ACHN (cell line): ENCODE data around the gene GPR39.
A peak's percentile ranks its signal among the peaks of the same experiment; 100 is the strongest.

Experiments
- DNase-seq: peaks from one replicate; pipeline ENCODE4 v3.0.0-alpha.2; 2015
- in situ Hi-C: cut with HindIII; loops from 2 replicates; pipeline ENCODE4 v1.10.0; 2017; ENCODE audit warnings: low sequenced_read_pairs, low pct_ligation_motif_present, low pct_unique_long_range_greater_than_20kb

The GPR39 gene

GRCh38 chr2:132607426-132608090 is 191.0 kb downstream of the GPR39 start:
- DNase-seq = no peak
- in situ Hi-C loops = no loop called here

GRCh38 chr2:132608311-132608710 is 191.7 kb downstream of the GPR39 start:
- DNase-seq = no peak
- in situ Hi-C loops = no loop called here

- DNase-seq = no peak
- in situ Hi-C loops = no loop called here
Measured at GRCh38 chr2:132609101-132609890, 192.7 kb downstream of the GPR39 start.

GRCh38 chr2:132611719-132612118 is 195.1 kb downstream of the GPR39 start:
- in situ Hi-C loops = no loop called here
- DNase-seq = no peak

- in situ Hi-C loops = no loop called here
- DNase-seq = no peak
Measured at GRCh38 chr2:132615329-132616085, 198.9 kb downstream of the GPR39 start.

GRCh38 chr2:132617989-132618388 is 201.4 kb downstream of the GPR39 start:
- DNase-seq = no peak
- in situ Hi-C loops = no loop called here

GRCh38 chr2:132618734-132619133 is 202.1 kb downstream of the GPR39 start:
- DNase-seq = no peak
- in situ Hi-C loops = no loop called here

- in situ Hi-C loops = no loop called here
- DNase-seq = no peak
Measured at GRCh38 chr2:132620115-132620514, 203.5 kb downstream of the GPR39 start.

GRCh38 chr2:132621131-132621875 is 204.7 kb downstream of the GPR39 start:
- in situ Hi-C loops = no loop called here
- no peak for DNase-seq

GRCh38 chr2:132623096-132623839 is 206.7 kb downstream of the GPR39 start:
- DNase-seq = no peak
- in situ Hi-C loops = no loop called here

GRCh38 chr2:132627536-132627935 is 210.9 kb downstream of the GPR39 start:
- no peak for DNase-seq

GRCh38 chr2:132632000-132632649 is 215.5 kb downstream of the GPR39 start:
- peak; percentile 31 for DNase-seq
- in situ Hi-C loops = no loop called here

More at GRCh38 chr2:132627536-132627935, 210.9 kb downstream of the GPR39 start:
- in situ Hi-C loops = no loop called here

- in situ Hi-C loops = no loop called here
Measured at GRCh38 chr2:132633635-132634034, 217.0 kb downstream of the GPR39 start.

GRCh38 chr2:132636346-132636745 is 219.7 kb downstream of the GPR39 start:
- in situ Hi-C loops = no loop called here
- DNase-seq = no peak

More at GRCh38 chr2:132633635-132634034, 217.0 kb downstream of the GPR39 start:
- no peak for DNase-seq

- in situ Hi-C loops = no loop called here
- DNase-seq = no peak
Measured at GRCh38 chr2:132638313-132639040, 221.9 kb downstream of the GPR39 start.

GRCh38 chr2:132640116-132640515 is 223.5 kb downstream of the GPR39 start:
- no peak for DNase-seq

GRCh38 chr2:132641819-132642218 is 225.2 kb downstream of the GPR39 start:
- DNase-seq = no peak
- in situ Hi-C loops = no loop called here

More at GRCh38 chr2:132640116-132640515, 223.5 kb downstream of the GPR39 start:
- in situ Hi-C loops = no loop called here
